SK-N-SH treated with all-trans-retinoic acid at 6 μM for 48 hours (cell line): ENCODE data around the gene STK11.

ENCODE experiments used
- ATAC-seq: fragments of 200-7000 bp; cut with Tn5 transposase; 3 replicates; pipeline ENCODE4 v1.9.1; 2020; ENCODE audit warnings: mild to moderate bottlenecking, moderate library complexity
- ARNTL ChIP-seq: fragments of 450-650 bp; formaldehyde crosslinking; IDR thresholded peaks from 2 replicates; pipeline ENCODE4 v1.5.0; 2020; ENCODE audit warnings: low read depth, mild to moderate bottlenecking, moderate library complexity, borderline replicate concordance
- CSDC2 ChIP-seq: fragments of 250-450 bp; sonication (Bioruptor Pico); IDR thresholded peaks from 2 replicates; pipeline ENCODE4 v1.5.0; 2020; ENCODE audit warnings: mild to moderate bottlenecking, moderate library complexity
- GLIS3 ChIP-seq: fragments of 250-450 bp; sonication (Bioruptor Pico); IDR thresholded peaks from 2 replicates; pipeline ENCODE4 v1.5.0; 2020; ENCODE audit warnings: mild to moderate bottlenecking, moderate library complexity
- ISL1 ChIP-seq: fragments of 250-450 bp; sonication (Bioruptor Pico); IDR thresholded peaks from 2 replicates; pipeline ENCODE4 v2.1.2; 2022; ENCODE audit warnings: mild to moderate bottlenecking, moderate library complexity
- OSR1 ChIP-seq: fragments of 250-450 bp; sonication (Bioruptor Pico); IDR thresholded peaks from 2 replicates; pipeline ENCODE4 v1.8.0; 2022; ENCODE audit warnings: moderate library complexity, mild to moderate bottlenecking, inconsistent platforms
- PPARA ChIP-seq: fragments of 250-450 bp; sonication (Bioruptor Pico); IDR thresholded peaks from 2 replicates; pipeline ENCODE4 v1.5.0; 2020; ENCODE audit warnings: mild to moderate bottlenecking, borderline replicate concordance
- RARB ChIP-seq: fragments of 250-450 bp; sonication (Bioruptor Pico); IDR thresholded peaks from 2 replicates; pipeline ENCODE4 v1.8.0; 2021; ENCODE audit warnings: mild to moderate bottlenecking, moderate library complexity
- TOX ChIP-seq: fragments of 250-450 bp; sonication (Bioruptor Pico); IDR thresholded peaks from 2 replicates; pipeline ENCODE4 v1.8.0; 2021; ENCODE audit warnings: mild to moderate bottlenecking, moderate library complexity, borderline replicate concordance
- TSHZ2 ChIP-seq: fragments of 250-450 bp; sonication (Bioruptor Pico); IDR thresholded peaks from 2 replicates; pipeline ENCODE4 v1.5.0; 2020; ENCODE audit warnings: mild to moderate bottlenecking, moderate library complexity
- ZFP30 ChIP-seq: fragments of 450-650 bp; formaldehyde crosslinking; IDR thresholded peaks from 2 replicates; pipeline ENCODE4 v1.5.0; 2022; ENCODE audit warnings: mild to moderate bottlenecking, moderate library complexity
- ZNF8 ChIP-seq: fragments of 450-650 bp; formaldehyde crosslinking; IDR thresholded peaks from 2 replicates; pipeline ENCODE4 v1.5.0; 2020; ENCODE audit warnings: mild to moderate bottlenecking, moderate library complexity
- TF ChIP-seq, protein P1 (sequence below): fragments of 250-450 bp; sonication (Bioruptor Pico); IDR thresholded peaks from 2 replicates; pipeline ENCODE4 v1.5.1; 2020; ENCODE audit warnings: low read depth, mild to moderate bottlenecking, moderate library complexity
- TF ChIP-seq, protein P2 (sequence below): fragments of 250-450 bp; sonication (Bioruptor Pico); IDR thresholded peaks from 2 replicates; pipeline ENCODE4 v1.5.1; 2021; ENCODE audit warnings: mild to moderate bottlenecking, moderate library complexity
- TF ChIP-seq, protein P3 (sequence below): fragments of 250-450 bp; sonication (Bioruptor Pico); IDR thresholded peaks from 2 replicates; pipeline ENCODE4 v1.8.0; 2020; ENCODE audit warnings: mild to moderate bottlenecking, moderate library complexity, borderline replicate concordance

STK11 gene

DNA sequence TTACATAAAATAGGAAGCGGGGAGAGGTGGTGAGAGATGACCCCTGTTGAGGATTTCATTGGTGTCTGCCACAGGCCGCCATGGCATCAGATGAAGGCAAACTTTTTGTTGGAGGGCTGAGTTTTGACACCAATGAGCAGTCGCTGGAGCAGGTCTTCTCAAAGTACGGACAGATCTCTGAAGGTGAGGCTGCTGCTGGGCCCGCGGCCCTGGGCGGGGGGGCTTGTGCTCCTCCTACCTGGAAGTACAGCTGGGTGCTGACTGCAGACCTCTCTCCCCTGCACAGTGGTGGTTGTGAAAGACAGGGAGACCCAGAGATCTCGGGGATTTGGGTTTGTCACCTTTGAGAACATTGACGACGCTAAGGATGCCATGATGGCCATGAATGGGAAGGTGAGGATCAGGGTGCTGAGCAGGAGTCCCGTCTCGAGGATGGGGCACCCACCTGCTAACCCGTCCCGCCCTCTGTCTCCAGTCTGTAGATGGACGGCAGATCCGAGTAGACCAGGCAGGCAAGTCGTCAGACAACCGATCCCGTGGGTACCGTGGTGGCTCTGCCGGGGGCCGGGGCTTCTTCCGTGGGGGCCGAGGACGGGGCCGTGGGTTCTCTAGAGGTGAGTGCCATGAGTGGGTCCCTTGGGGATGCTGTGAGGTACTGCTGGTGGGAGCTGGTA is 65.4 kb downstream of the STK11 start (continued):
- TF ChIP-seq, protein P1, sequence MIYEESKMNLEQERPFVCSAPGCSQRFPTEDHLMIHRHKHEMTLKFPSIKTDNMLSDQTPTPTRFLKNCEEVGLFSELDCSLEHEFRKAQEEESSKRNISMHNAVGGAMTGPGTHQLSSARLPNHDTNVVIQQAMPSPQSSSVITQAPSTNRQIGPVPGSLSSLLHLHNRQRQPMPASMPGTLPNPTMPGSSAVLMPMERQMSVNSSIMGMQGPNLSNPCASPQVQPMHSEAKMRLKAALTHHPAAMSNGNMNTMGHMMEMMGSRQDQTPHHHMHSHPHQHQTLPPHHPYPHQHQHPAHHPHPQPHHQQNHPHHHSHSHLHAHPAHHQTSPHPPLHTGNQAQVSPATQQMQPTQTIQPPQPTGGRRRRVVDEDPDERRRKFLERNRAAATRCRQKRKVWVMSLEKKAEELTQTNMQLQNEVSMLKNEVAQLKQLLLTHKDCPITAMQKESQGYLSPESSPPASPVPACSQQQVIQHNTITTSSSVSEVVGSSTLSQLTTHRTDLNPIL, result no peak

DNA sequence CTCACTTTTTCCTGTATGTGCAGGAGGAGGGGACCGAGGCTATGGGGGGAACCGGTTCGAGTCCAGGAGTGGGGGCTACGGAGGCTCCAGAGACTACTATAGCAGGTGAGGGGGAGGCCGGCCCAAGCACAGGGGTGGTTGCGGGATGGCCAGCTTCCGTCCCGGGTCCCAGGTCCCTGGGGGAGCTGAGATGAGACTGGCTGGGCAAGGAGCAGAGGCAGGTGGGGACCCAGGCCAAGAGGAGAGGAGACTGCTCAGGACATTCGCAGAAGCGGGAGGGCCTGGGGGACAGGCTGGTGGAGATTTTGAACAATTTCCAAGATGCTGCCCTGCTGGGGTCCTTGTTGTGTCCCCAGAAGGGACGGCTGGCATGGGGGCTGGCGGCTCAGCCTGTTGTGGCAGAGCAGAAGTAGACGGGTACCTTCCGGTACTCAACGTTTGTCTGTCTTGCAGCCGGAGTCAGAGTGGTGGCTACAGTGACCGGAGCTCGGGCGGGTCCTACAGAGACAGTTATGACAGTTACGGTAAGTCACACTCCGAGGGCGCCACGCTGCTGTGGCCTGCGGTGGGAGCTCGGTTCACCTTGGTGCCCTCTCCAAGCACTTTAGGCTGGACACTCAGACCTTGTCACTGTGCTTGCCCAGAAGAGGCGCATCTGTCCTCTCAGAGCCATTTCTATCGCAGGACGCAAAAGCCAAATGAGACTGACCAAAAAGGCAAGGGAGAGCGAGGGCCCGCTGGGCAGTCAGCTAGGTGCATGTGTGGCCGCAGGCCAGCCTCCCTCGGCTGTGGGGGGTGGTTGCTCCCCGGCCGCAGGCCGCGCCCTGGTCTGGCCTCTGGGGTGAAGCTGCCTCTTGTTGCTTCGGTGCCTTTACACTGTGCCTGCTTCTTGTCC is 66.2 kb downstream of the STK11 start:
- ATAC-seq, result no peak
- TF ChIP-seq OSR1 (CRISPR knock-in tag), result no peak
- TF ChIP-seq, protein P2, sequence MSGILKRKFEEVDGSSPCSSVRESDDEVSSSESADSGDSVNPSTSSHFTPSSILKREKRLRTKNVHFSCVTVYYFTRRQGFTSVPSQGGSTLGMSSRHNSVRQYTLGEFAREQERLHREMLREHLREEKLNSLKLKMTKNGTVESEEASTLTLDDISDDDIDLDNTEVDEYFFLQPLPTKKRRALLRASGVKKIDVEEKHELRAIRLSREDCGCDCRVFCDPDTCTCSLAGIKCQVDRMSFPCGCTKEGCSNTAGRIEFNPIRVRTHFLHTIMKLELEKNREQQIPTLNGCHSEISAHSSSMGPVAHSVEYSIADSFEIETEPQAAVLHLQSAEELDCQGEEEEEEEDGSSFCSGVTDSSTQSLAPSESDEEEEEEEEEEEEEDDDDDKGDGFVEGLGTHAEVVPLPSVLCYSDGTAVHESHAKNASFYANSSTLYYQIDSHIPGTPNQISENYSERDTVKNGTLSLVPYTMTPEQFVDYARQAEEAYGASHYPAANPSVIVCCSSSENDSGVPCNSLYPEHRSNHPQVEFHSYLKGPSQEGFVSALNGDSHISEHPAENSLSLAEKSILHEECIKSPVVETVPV, result 0 out of 2 replicates have a peak, but pooled peaks have one; percentile 16

GRCh38 chr19:1272423-1273262 is 67.1 kb downstream of the STK11 start:
- ATAC-seq, result no peak
- TF ChIP-seq OSR1 (CRISPR knock-in tag) (no peak), RARB (no peak), ARNTL (no peak)
- TF ChIP-seq, protein P2, result no peak

DNA sequence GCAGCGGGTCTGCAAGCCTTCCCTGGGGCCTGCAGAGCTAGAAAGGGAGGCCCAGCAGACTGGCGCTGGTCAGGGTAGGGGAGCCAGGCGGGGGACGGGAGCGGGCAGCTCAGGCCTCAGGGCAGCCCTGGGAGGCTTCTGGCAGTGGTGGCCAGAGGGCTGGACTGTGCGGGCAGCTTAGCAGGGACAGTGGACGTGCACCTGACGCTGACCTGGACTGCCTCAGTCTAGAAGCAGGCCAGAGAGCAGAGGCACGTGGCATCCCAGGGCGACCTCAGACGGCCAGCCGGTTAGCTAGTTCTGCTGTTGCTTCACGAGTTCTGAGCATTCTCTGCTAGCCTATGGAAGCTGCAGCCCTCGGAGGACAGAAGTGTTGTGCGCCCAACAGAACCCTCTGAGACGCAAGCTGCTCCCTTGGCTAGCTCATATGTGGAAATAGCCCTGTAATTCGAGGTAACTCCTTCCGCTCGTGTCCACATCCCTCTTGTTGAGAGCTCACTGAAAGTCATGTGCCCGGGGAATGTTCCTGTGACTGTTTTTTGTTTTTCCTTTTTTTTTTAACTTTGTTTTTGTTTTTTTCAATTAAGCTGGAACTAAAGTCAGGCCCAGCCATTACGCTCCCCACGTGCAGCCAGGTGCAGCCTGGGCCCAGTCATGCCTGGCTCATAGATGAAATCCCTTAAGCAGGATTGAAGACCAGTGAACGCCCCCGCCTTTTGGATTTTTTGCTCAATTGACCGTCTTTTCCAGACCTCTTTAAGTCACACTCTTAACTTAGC is 67.9 kb downstream of the STK11 start:
- ATAC-seq, result no peak
- TF ChIP-seq ISL1, result no peak
- TF ChIP-seq ZNF8 (CRISPR knock-in tag), result no peak
- no peak for TF ChIP-seq PPARA (CRISPR knock-in tag)
- TF ChIP-seq ARNTL, result no peak
- no peak for TF ChIP-seq GLIS3 (CRISPR knock-in tag)
- TF ChIP-seq CSDC2 (CRISPR knock-in tag), result no peak
- TF ChIP-seq, protein P2, result no peak
- no peak for TF ChIP-seq TSHZ2 (CRISPR knock-in tag)
- TF ChIP-seq TOX, result no peak
- TF ChIP-seq RARB, result no peak
- no peak for TF ChIP-seq ZFP30 (CRISPR knock-in tag)
- TF ChIP-seq, protein P1, result no peak
- TF ChIP-seq, protein P3, sequence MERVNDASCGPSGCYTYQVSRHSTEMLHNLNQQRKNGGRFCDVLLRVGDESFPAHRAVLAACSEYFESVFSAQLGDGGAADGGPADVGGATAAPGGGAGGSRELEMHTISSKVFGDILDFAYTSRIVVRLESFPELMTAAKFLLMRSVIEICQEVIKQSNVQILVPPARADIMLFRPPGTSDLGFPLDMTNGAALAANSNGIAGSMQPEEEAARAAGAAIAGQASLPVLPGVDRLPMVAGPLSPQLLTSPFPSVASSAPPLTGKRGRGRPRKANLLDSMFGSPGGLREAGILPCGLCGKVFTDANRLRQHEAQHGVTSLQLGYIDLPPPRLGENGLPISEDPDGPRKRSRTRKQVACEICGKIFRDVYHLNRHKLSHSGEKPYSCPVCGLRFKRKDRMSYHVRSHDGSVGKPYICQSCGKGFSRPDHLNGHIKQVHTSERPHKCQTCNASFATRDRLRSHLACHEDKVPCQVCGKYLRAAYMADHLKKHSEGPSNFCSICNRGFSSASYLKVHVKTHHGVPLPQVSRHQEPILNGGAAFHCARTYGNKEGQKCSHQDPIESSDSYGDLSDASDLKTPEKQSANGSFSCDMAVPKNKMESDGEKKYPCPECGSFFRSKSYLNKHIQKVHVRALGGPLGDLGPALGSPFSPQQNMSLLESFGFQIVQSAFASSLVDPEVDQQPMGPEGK, result no peak
